Liver (tissue), 9 donors: ENCODE results near the gene GAP43. TPM values are rescaled to one million over a fixed set of nuclear protein-coding genes. Genes with fewer than 3 reads are reported as not detected.

Source experiments
- DNase-seq: peaks from one replicate; pipeline ENCODE4 v3.0.0-alpha.2; 2017; ENCODE audit warnings: low spot score
- H3K27ac ChIP-seq, 2 donors: one replicate each; pipeline ENCODE4 v1.7.0; 2013; ENCODE audit warnings: inconsistent platforms in 2 of 2, low read length in 2 of 2, control low read depth in 1 of 2, low read depth in 1 of 2, mild to moderate bottlenecking in 1 of 2
- H3K27me3 ChIP-seq, 4 donors: one replicate each; pipeline versions ENCODE4 v1.6.1 to v1.7.0; 2013; ENCODE audit warnings: low read length in 3 of 4, inconsistent platforms in 1 of 4, mild to moderate bottlenecking in 1 of 4, moderate library complexity in 1 of 4; ENCODE audit not compliant: control insufficient read depth in 4 of 4, insufficient read depth in 4 of 4
- H3K36me3 ChIP-seq, 4 donors: one replicate each; pipeline versions ENCODE4 v1.6.1 to v1.7.0; 2013; ENCODE audit warnings: low read length in 3 of 4, mild to moderate bottlenecking in 3 of 4, low read depth in 1 of 4, moderate library complexity in 1 of 4; ENCODE audit not compliant: control insufficient read depth in 4 of 4, insufficient read depth in 3 of 4
- H3K4me1 ChIP-seq, 4 donors: one replicate each; pipeline versions ENCODE4 v1.6.1 to v1.7.0; 2013; ENCODE audit warnings: low read length in 3 of 4, mild to moderate bottlenecking in 3 of 4, moderate library complexity in 1 of 4; ENCODE audit not compliant: control insufficient read depth in 4 of 4, insufficient read depth in 4 of 4
- H3K4me3 ChIP-seq, 3 donors: one replicate each; pipeline versions ENCODE4 v1.6.1 to v1.7.0; 2013; ENCODE audit warnings: low read length in 3 of 3, control low read depth in 1 of 3, low read depth in 1 of 3, mild to moderate bottlenecking in 1 of 3
- H3K9ac ChIP-seq, 2 donors: one replicate each; pipeline ENCODE4 v1.7.0; 2013; ENCODE audit warnings: low read length in 2 of 2, mild to moderate bottlenecking in 2 of 2, moderate library complexity in 2 of 2, control low read depth in 1 of 2, low read depth in 1 of 2
- H3K9me3 ChIP-seq, 4 donors: one replicate each; pipeline versions ENCODE4 v1.6.1 to v1.7.0; 2013; ENCODE audit warnings: low read length in 3 of 4; ENCODE audit not compliant: control insufficient read depth in 4 of 4
- EGR1 ChIP-seq, 2 donors: IDR thresholded peaks; 2 replicates each; pipeline ENCODE4 v1.6.1; 2016 to 2018; ENCODE audit warnings: antibody characterized with exemption in 2 of 2, low read depth in 2 of 2
- FOXA1 ChIP-seq: IDR thresholded peaks from 2 replicates; pipeline ENCODE4 v1.6.1; 2016; ENCODE audit warnings: antibody characterized with exemption
- FOXA2 ChIP-seq: IDR thresholded peaks from 2 replicates; pipeline ENCODE4 v1.6.1; 2016; ENCODE audit warnings: antibody characterized with exemption
- GABPA ChIP-seq, 2 donors: IDR thresholded peaks in 1 of 2; conservative IDR thresholded peaks in 1 of 2; 2 replicates each; pipeline ENCODE4 v1.6.1; 2016; ENCODE audit warnings: antibody characterized with exemption in 2 of 2, mild to moderate bottlenecking in 1 of 2, moderate library complexity in 1 of 2
- HNF4G ChIP-seq: IDR thresholded peaks from 2 replicates; pipeline ENCODE4 v1.6.1; 2016; ENCODE audit warnings: antibody characterized with exemption
- JUND ChIP-seq, 2 donors: IDR thresholded peaks; 2 replicates each; pipeline ENCODE4 v1.6.1; 2016; ENCODE audit warnings: antibody characterized with exemption in 2 of 2
- NR2F2 ChIP-seq: IDR thresholded peaks from 2 replicates; pipeline ENCODE4 v1.6.1; 2016; ENCODE audit warnings: antibody characterized with exemption
- RAD21 ChIP-seq, 2 donors: IDR thresholded peaks; 2 replicates each; pipeline ENCODE4 v1.6.1; 2016; ENCODE audit warnings: antibody characterized with exemption in 2 of 2, mild to moderate bottlenecking in 2 of 2
- REST ChIP-seq: IDR thresholded peaks from 2 replicates; pipeline ENCODE4 v1.6.1; 2016; ENCODE audit warnings: antibody characterized with exemption, mild to moderate bottlenecking
- RXRA ChIP-seq, 2 donors: IDR thresholded peaks; 2 replicates each; pipeline ENCODE4 v1.6.1; 2017 to 2018; ENCODE audit warnings: antibody characterized with exemption in 2 of 2, mild to moderate bottlenecking in 1 of 2
- SP1 ChIP-seq: IDR thresholded peaks from 2 replicates; pipeline ENCODE4 v1.6.1; 2018; ENCODE audit warnings: antibody characterized with exemption, mild to moderate bottlenecking
- TAF1 ChIP-seq: conservative IDR thresholded peaks from 2 replicates; pipeline ENCODE4 v1.6.1; 2016; ENCODE audit warnings: antibody characterized with exemption, mild to moderate bottlenecking
- YY1 ChIP-seq: IDR thresholded peaks from 2 replicates; pipeline ENCODE4 v1.6.1; 2016; ENCODE audit warnings: antibody characterized with exemption, mild to moderate bottlenecking
- WGBS: extraction: QIAGEN DNeasy Blood & Tissue Kit; methylation state at CpG from one replicate; pipeline ENCODE4 v1.1.7; 2013; 5-methylcytosine and 5-hydroxymethylcytosine counted together
- polyA plus RNA-seq, 2 donors: library from polyadenylated mRNA; stranded (reverse) in 1 of 2; unstranded in 1 of 2; fragments of 200-250 nt in 1 of 2; fragments of >200 nt in 1 of 2; fragmentation: Nextera tagmentation in 1 of 2; extraction: Ambion mirVana in 1 of 2; gene quantifications; one replicate each; pipeline versions ENCODE4 v1.2.1 to v1.2.3, GENCODE V29; 2013 to 2015
- total RNA-seq, 2 donors: library from RNA; depleted of rRNA; stranded (reverse); fragments of >200 nt; gene quantifications; one replicate each; pipeline ENCODE4 v1.2.3, GENCODE V29; 2014
- TF ChIP-seq, protein P1 (sequence below): fragments of 150-350 bp; IDR thresholded peaks from 2 replicates; pipeline ENCODE4 v1.5.1; 2017; ENCODE audit warnings: improper control_type of control experiment, low read depth, low read length; ENCODE audit not compliant: missing input control
- TF ChIP-seq, protein P2 (sequence below): IDR thresholded peaks from 2 replicates; pipeline ENCODE4 v1.6.1; 2016; ENCODE audit warnings: antibody characterized with exemption
- TF ChIP-seq, protein P3 (sequence below): IDR thresholded peaks from 2 replicates; pipeline ENCODE4 v1.6.1; 2016; ENCODE audit warnings: antibody characterized with exemption
- TF ChIP-seq, protein P4 (sequence below): IDR thresholded peaks from 2 replicates; pipeline ENCODE4 v1.6.1; 2016; ENCODE audit warnings: antibody characterized with exemption
- donor health status: healthy.
- donor health status: healthy.
- donor health status: healthy.
- donor health status: healthy.
- donor health status: healthy.

Gene GAP43
- total and polyA plus RNA-seq, 4 donors, result 0.06 TPM; not detected in 3

GRCh38 chr3:115632026-115632425, 8.7 kb downstream of the GAP43 start:
- no peak for TF ChIP-seq FOXA1
- TF ChIP-seq, protein P1, sequence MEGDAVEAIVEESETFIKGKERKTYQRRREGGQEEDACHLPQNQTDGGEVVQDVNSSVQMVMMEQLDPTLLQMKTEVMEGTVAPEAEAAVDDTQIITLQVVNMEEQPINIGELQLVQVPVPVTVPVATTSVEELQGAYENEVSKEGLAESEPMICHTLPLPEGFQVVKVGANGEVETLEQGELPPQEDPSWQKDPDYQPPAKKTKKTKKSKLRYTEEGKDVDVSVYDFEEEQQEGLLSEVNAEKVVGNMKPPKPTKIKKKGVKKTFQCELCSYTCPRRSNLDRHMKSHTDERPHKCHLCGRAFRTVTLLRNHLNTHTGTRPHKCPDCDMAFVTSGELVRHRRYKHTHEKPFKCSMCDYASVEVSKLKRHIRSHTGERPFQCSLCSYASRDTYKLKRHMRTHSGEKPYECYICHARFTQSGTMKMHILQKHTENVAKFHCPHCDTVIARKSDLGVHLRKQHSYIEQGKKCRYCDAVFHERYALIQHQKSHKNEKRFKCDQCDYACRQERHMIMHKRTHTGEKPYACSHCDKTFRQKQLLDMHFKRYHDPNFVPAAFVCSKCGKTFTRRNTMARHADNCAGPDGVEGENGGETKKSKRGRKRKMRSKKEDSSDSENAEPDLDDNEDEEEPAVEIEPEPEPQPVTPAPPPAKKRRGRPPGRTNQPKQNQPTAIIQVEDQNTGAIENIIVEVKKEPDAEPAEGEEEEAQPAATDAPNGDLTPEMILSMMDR, result no peak
- TF ChIP-seq RXRA (IDR thresholded peaks at IDR 0.05), result no peak
- no peak for TF ChIP-seq RAD21 (IDR thresholded peaks at IDR 0.05)
- TF ChIP-seq FOXA2, result no peak
- TF ChIP-seq HNF4G, result no peak
- no peak for TF ChIP-seq NR2F2
- TF ChIP-seq, protein P2, sequence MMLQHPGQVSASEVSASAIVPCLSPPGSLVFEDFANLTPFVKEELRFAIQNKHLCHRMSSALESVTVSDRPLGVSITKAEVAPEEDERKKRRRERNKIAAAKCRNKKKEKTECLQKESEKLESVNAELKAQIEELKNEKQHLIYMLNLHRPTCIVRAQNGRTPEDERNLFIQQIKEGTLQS, result no peak
- TF ChIP-seq REST, result no peak
- no peak for TF ChIP-seq YY1
- TF ChIP-seq EGR1 (IDR thresholded peaks at IDR 0.05; ENCODE audit: low read depth in 2 of 2), result no peak
- TF ChIP-seq, protein P3, sequence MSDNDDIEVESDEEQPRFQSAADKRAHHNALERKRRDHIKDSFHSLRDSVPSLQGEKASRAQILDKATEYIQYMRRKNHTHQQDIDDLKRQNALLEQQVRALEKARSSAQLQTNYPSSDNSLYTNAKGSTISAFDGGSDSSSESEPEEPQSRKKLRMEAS, result no peak
- no peak for TF ChIP-seq GABPA (IDR thresholded peaks at IDR 0.05 in 1 of 2, conservative IDR thresholded peaks at IDR 0.05 in 1 of 2)
- no peak for TF ChIP-seq SP1
- Histone ChIP-seq H3K36me3 (no peaks in the 10 kb centered on the region), H3K4me3 (no peak overlapping the region), H3K9me3 (no peaks in the 10 kb centered on the region), H3K27me3 (no peaks in the 10 kb centered on the region), H3K4me1 (no peaks in the 10 kb centered on the region), H3K9ac (no peak overlapping the region), H3K27ac (no peak overlapping the region)
- no peak for DNase-seq

DNA sequence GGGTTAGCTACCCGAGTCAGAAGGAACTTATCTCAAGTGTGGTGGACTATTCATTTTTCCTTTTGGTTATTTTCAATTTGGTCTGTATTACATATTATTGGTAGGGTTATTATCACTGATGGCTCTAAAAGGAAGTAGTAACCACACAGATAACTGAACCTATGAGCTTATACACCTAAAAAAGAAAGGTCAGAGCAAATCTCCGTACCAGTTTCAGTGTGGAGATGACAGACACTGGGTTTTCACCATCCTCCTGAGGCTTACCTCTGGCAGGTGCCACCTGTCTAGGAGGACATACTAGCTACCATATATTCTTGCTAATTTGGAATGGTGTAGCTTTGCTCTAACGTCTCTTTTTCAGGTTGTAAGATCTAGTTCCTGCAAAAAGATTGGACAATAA, 10.2 kb downstream of the GAP43 start:
- H3K27me3 ChIP-seq, result no peaks in the 10 kb centered on the region
- no peak overlapping the region for H3K9ac ChIP-seq
- no peaks in the 10 kb centered on the region for H3K9me3 ChIP-seq
- no peak for DNase-seq
- 87% methylated on average over 3 of the region's 3 CpGs for WGBS
- H3K4me1 ChIP-seq, result no peaks in the 10 kb centered on the region
- no peak overlapping the region for H3K4me3 ChIP-seq
- H3K27ac ChIP-seq, result no peak overlapping the region
- TF ChIP-seq HNF4G, result no peak
- H3K36me3 ChIP-seq, result no peaks in the 10 kb centered on the region

- H3K27ac ChIP-seq, result no peak overlapping the region
- no peaks in the 10 kb centered on the region for H3K9me3 ChIP-seq
- DNase-seq, result no peak
- TF ChIP-seq, protein P3, result no peak
- TF ChIP-seq RAD21 (IDR thresholded peaks at IDR 0.05), result no peak
- no peak for TF ChIP-seq FOXA2
- TF ChIP-seq NR2F2, result no peak
- no peak for TF ChIP-seq GABPA (IDR thresholded peaks at IDR 0.05 in 1 of 2, conservative IDR thresholded peaks at IDR 0.05 in 1 of 2)
- TF ChIP-seq, protein P4, sequence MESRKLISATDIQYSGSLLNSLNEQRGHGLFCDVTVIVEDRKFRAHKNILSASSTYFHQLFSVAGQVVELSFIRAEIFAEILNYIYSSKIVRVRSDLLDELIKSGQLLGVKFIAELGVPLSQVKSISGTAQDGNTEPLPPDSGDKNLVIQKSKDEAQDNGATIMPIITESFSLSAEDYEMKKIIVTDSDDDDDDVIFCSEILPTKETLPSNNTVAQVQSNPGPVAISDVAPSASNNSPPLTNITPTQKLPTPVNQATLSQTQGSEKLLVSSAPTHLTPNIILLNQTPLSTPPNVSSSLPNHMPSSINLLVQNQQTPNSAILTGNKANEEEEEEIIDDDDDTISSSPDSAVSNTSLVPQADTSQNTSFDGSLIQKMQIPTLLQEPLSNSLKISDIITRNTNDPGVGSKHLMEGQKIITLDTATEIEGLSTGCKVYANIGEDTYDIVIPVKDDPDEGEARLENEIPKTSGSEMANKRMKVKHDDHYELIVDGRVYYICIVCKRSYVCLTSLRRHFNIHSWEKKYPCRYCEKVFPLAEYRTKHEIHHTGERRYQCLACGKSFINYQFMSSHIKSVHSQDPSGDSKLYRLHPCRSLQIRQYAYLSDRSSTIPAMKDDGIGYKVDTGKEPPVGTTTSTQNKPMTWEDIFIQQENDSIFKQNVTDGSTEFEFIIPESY, result no peak
- no peak for TF ChIP-seq JUND (IDR thresholded peaks at IDR 0.05)
- TF ChIP-seq FOXA1, result no peak
- TF ChIP-seq TAF1, result no peak
- TF ChIP-seq, protein P1, result no peak
- no peak for TF ChIP-seq SP1
- no peak for TF ChIP-seq EGR1 (IDR thresholded peaks at IDR 0.05; ENCODE audit: low read depth in 2 of 2)
- 68% methylated on average over 2 of the region's 2 CpGs for WGBS
- H3K9ac ChIP-seq, result no peak overlapping the region
- no peak overlapping the region for H3K4me3 ChIP-seq
- no peaks in the 10 kb centered on the region for H3K4me1 ChIP-seq
- no peaks in the 10 kb centered on the region for H3K36me3 ChIP-seq
- no peaks in the 10 kb centered on the region for H3K27me3 ChIP-seq
Measured at GRCh38 chr3:115634052-115634451, 10.7 kb downstream of the GAP43 start.
